Activated CD4-positive, alpha-beta memory T cell treated with anti-CD3 and anti-CD28 coated beads for 36 hours (primary cell): ENCODE results near the gene IL24. TPM values are rescaled to one million over a fixed set of nuclear protein-coding genes. Genes with fewer than 3 reads are reported as not detected.

ENCODE experiments used
- total RNA-seq, 2 experiments: library from RNA; stranded (reverse); gene quantifications; one replicate each; pipeline ENCODE4 v1.2.3, GENCODE V29; 2021

IL24 gene
- total RNA-seq, 2 experiments from 2014 or later, result 9.8 to 10.0 TPM

Other genes starting within 250 kb of the IL24 start
- 10 to 100 TPM; 96.9 to 97.4 TPM for gene MAPKAPK2, start 212.5 kb upstream of the IL24 start, total RNA-seq
- gene IL19, start 126.7 kb upstream of the IL24 start, total RNA-seq, result under 1 TPM in 1 of 2 experiments, not detected in 1; 0.21 TPM
- 10 to 100 TPM; 17.3 to 18.5 TPM for gene IL10, start 124.9 kb upstream of the IL24 start, total RNA-seq
- gene IL20, start 31.8 kb upstream of the IL24 start, total RNA-seq, result not detected
- gene FCMR, start 24.5 kb downstream of the IL24 start, total RNA-seq, result 10 to 100 TPM; 65.7 to 73.0 TPM
- under 1 TPM; 0.10 TPM for gene PIGR, start 49.0 kb downstream of the IL24 start, total RNA-seq
- gene FCAMR, start 73.0 kb downstream of the IL24 start, total RNA-seq, result not detected
- gene C1orf116, start 135.3 kb downstream of the IL24 start, total RNA-seq, result not detected
- 1 to 10 TPM; 6.3 to 7.2 TPM for gene YOD1, start 153.8 kb downstream of the IL24 start, total RNA-seq
- 1 to 10 TPM; 2.1 to 2.5 TPM for gene PFKFB2, start 155.8 kb downstream of the IL24 start, total RNA-seq
- gene C4BPB, start 191.4 kb downstream of the IL24 start, total RNA-seq, result under 1 TPM; 0.24 to 0.39 TPM
- gene C4BPA, start 206.8 kb downstream of the IL24 start, total RNA-seq, result not detected